K562 (cell line): ENCODE measurements around the gene HTR6. TPM values are rescaled to one million over a fixed set of nuclear protein-coding genes. Genes with fewer than 3 reads are reported as not detected.

ENCODE experiments used
- CCNT2 ChIP-seq: IDR thresholded peaks from 2 replicates; pipeline ENCODE4 v1.6.1; 2011; ENCODE audit warnings: borderline replicate concordance, low read depth, mild to moderate bottlenecking, moderate library complexity, mixed read lengths, low read length; ENCODE audit not compliant: insufficient read length; ENCODE audit errors: extremely low read depth
- CEBPB ChIP-seq: fragments of 450-650 bp; IDR thresholded peaks from 2 replicates; pipeline ENCODE4 v1.6.1; 2016; ENCODE audit warnings: missing genetic modification characterization, missing compliant biosample characterization
- ESRRA ChIP-seq: fragments of 450-650 bp; IDR thresholded peaks from 2 replicates; pipeline ENCODE4 v1.6.1; 2014; ENCODE audit warnings: low read depth, mild to moderate bottlenecking, moderate library complexity, borderline replicate concordance
- ILF3 ChIP-seq: fragments of 450-650 bp; IDR thresholded peaks from 2 replicates; pipeline ENCODE4 v1.6.1; 2018; ENCODE audit warnings: antibody characterized with exemption, mild to moderate bottlenecking, moderate library complexity, borderline replicate concordance
- KLF6 ChIP-seq: fragments of 250-450 bp; sonication (Bioruptor Pico); IDR thresholded peaks from 2 replicates; pipeline ENCODE4 v1.4.0; 2020; ENCODE audit warnings: mild to moderate bottlenecking, moderate library complexity, borderline replicate concordance
- NRF1 ChIP-seq, 2 experiments: fragments of 450-650 bp; IDR thresholded peaks in 1 of 2; conservative IDR thresholded peaks in 1 of 2; 2 replicates each; pipeline ENCODE4 v1.6.1; 2014; ENCODE audit warnings: mild to moderate bottlenecking in 2 of 2
- NUFIP1 ChIP-seq: fragments of 450-650 bp; IDR thresholded peaks from 2 replicates; pipeline ENCODE4 v1.6.1; 2018; ENCODE audit not compliant: partially characterized antibody
- PTBP1 ChIP-seq: fragments of 200-400 bp; formaldehyde crosslinking; IDR thresholded peaks from 2 replicates; pipeline ENCODE4 v1.6.1; 2017; ENCODE audit warnings: low read depth, low read length
- TCF7L2 ChIP-seq: fragments of 150-350 bp; IDR thresholded peaks from 2 replicates; pipeline ENCODE4 v1.6.1; 2016; ENCODE audit warnings: low read depth, mild to moderate bottlenecking, low read length, moderate library complexity
- TSC22D4 ChIP-seq: fragments of 450-650 bp; IDR thresholded peaks from 2 replicates; pipeline ENCODE4 v1.6.1; 2016; ENCODE audit warnings: missing genetic modification characterization, missing biosample characterization, control low read depth
- XRCC3 ChIP-seq: fragments of 450-650 bp; IDR thresholded peaks from 2 replicates; pipeline ENCODE4 v1.6.1; 2017; ENCODE audit warnings: mild to moderate bottlenecking, moderate library complexity
- polyA plus RNA-seq, 8 experiments: library from polyadenylated mRNA; depleted of rRNA in 4 of 8; stranded (reverse) in 5 of 8; unstranded in 3 of 8; fragments of >200 nt; fragmentation: Nextera tagmentation in 2 of 8; fragmentation: Illumina TruSeq in 1 of 8; extraction: Ambion mirVana in 2 of 8; extraction: Trizol in 1 of 8; gene quantifications; 2 replicates each; pipeline versions ENCODE4 v1.2.1 to v1.2.3, GENCODE V29; 2011 to 2014; ENCODE audit warnings: inconsistent platforms in 1 of 8, missing spikeins in 1 of 8
- total RNA-seq, 7 experiments: library from RNA; depleted of rRNA in 6 of 7; stranded (reverse); fragments of >200 nt in 6 of 7; fragmentation: Illumina TruSeq in 2 of 7; extraction: Trizol in 2 of 7; gene quantifications; 2 replicates each; pipeline versions ENCODE4 v1.2.1 to v1.2.3, GENCODE V29; 2011 to 2021; ENCODE audit warnings: low replicate concordance in 1 of 7
- TF ChIP-seq, protein P1 (sequence below): fragments of 450-650 bp; IDR thresholded peaks from 2 replicates; pipeline ENCODE4 v1.6.1; 2016; ENCODE audit warnings: low read depth
- TF ChIP-seq, protein P2 (sequence below): fragments of 250-450 bp; sonication (Bioruptor Pico); IDR thresholded peaks from 2 replicates; pipeline ENCODE4 v1.5.0; 2021
- TF ChIP-seq, protein P3 (sequence below), 2 experiments: IDR thresholded peaks; 2 replicates each; pipeline ENCODE4 v1.6.1; 2012; ENCODE audit warnings: improper control_type of control experiment in 2 of 2, low read depth in 2 of 2, low read length in 2 of 2, borderline replicate concordance in 1 of 2
- TF ChIP-seq, protein P4 (sequence below): IDR thresholded peaks from 3 replicates; pipeline ENCODE4 v1.6.1; 2011; ENCODE audit warnings: borderline replicate concordance, mild to moderate bottlenecking; ENCODE audit not compliant: insufficient read length, insufficient read depth

HTR6 gene
- total and polyA plus RNA-seq, 9 of the 15 experiments (the other 6 are each of a cell fraction or from before 2014, with no cell fraction given) = not detected

DNA sequence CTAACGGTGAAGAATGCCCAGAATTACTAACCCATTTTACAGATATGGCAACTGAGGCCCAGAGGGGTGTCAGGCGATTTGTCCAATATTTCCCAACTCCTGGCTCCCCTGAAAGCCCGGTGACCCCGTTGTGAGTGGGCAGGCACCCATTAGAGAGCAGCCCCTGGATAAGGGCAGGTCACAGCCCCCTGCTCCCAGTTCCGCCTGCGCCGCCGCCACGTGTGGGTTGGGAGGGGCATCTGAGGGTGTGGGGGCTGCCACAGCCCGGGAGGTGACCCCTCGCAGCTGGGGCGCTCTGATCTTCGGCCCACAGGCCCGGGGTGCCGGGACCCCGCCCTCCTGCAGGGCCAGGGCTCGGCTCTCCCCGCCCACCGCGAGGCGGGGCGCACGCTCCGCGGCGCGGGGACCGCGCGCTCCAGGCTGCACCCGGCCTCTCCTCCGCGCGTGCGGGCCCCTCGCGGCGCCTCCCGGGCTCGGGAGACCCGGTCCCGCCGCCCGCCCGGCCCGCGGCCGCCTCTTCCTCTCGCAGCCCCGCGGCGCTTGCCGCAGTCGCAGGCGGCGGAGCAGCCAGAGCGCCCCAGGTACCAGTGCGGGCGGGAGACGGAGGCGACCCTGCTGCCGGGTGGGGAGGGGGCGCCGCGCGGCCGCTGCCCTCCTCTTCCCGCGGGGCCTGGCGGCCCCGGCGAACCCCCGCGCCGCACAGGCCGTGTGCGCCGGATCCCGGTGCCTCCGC lies at the start of gene HTR6 (continued):
- TF ChIP-seq, protein P1, sequence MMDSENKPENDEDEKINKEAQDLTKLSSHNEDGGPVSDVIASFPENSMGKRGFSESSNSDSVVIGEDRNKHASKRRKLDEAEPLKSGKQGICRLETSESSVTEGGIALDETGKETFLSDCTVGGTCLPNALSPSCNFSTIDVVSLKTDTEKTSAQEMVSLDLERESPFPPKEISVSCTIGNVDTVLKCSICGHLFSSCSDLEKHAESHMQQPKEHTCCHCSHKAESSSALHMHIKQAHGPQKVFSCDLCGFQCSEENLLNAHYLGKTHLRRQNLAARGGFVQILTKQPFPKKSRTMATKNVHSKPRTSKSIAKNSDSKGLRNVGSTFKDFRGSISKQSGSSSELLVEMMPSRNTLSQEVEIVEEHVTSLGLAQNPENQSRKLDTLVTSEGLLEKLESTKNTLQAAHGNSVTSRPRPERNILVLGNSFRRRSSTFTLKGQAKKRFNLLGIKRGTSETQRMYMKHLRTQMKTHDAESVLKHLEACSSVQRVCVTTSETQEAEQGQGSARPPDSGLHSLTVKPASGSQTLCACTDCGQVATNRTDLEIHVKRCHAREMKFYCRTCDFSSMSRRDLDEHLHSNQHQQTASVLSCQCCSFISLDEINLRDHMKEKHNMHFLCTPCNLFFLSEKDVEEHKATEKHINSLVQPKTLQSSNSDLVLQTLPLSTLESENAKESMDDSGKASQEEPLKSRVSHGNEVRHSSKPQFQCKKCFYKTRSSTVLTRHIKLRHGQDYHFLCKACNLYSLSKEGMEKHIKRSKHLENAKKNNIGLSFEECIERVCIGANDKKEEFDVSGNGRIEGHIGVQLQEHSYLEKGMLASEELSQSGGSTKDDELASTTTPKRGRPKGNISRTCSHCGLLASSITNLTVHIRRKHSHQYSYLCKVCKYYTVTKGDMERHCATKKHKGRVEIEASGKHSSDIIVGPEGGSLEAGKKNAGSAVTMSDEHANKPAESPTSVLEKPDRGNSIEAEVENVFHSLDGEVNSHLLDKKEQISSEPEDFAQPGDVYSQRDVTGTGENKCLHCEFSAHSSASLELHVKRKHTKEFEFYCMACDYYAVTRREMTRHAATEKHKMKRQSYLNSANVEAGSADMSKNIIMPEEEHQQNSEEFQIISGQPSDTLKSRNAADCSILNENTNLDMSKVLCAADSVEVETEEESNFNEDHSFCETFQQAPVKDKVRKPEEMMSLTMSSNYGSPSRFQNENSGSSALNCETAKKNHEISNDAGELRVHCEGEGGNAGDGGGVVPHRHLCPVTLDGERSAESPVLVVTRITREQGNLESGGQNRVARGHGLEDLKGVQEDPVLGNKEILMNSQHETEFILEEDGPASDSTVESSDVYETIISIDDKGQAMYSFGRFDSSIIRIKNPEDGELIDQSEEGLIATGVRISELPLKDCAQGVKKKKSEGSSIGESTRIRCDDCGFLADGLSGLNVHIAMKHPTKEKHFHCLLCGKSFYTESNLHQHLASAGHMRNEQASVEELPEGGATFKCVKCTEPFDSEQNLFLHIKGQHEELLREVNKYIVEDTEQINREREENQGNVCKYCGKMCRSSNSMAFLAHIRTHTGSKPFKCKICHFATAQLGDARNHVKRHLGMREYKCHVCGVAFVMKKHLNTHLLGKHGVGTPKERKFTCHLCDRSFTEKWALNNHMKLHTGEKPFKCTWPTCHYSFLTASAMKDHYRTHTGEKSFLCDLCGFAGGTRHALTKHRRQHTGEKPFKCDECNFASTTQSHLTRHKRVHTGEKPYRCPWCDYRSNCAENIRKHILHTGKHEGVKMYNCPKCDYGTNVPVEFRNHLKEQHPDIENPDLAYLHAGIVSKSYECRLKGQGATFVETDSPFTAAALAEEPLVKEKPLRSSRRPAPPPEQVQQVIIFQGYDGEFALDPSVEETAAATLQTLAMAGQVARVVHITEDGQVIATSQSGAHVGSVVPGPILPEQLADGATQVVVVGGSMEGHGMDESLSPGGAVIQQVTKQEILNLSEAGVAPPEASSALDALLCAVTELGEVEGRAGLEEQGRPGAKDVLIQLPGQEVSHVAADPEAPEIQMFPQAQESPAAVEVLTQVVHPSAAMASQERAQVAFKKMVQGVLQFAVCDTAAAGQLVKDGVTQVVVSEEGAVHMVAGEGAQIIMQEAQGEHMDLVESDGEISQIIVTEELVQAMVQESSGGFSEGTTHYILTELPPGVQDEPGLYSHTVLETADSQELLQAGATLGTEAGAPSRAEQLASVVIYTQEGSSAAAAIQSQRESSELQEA = no peak
- no peak for TF ChIP-seq NRF1 (conservative IDR thresholded peaks at IDR 0.05 in 1 of 2, IDR thresholded peaks at IDR 0.05 in 1 of 2)
- TF ChIP-seq, protein P2, sequence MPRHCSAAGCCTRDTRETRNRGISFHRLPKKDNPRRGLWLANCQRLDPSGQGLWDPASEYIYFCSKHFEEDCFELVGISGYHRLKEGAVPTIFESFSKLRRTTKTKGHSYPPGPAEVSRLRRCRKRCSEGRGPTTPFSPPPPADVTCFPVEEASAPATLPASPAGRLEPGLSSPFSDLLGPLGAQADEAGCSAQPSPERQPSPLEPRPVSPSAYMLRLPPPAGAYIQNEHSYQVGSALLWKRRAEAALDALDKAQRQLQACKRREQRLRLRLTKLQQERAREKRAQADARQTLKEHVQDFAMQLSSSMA (CRISPR knock-in tag) = no peak
- no peak for TF ChIP-seq CCNT2
- TF ChIP-seq, protein P3, sequence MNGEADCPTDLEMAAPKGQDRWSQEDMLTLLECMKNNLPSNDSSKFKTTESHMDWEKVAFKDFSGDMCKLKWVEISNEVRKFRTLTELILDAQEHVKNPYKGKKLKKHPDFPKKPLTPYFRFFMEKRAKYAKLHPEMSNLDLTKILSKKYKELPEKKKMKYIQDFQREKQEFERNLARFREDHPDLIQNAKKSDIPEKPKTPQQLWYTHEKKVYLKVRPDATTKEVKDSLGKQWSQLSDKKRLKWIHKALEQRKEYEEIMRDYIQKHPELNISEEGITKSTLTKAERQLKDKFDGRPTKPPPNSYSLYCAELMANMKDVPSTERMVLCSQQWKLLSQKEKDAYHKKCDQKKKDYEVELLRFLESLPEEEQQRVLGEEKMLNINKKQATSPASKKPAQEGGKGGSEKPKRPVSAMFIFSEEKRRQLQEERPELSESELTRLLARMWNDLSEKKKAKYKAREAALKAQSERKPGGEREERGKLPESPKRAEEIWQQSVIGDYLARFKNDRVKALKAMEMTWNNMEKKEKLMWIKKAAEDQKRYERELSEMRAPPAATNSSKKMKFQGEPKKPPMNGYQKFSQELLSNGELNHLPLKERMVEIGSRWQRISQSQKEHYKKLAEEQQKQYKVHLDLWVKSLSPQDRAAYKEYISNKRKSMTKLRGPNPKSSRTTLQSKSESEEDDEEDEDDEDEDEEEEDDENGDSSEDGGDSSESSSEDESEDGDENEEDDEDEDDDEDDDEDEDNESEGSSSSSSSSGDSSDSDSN (IDR thresholded peaks at IDR 0.05; ENCODE audit: borderline replicate concordance in 1 of 2, low read depth in 2 of 2, low read length in 2 of 2) = 0 out of 4 replicates have a peak, but pooled peaks of 1 of the 2 experiments have one; percentile 17
- no peak for TF ChIP-seq XRCC3
- TF ChIP-seq NUFIP1 = no peak
- TF ChIP-seq ESRRA = no peak
- TF ChIP-seq PTBP1 = 0 out of 2 replicates have a peak, but pooled peaks have one; percentile 75
- TF ChIP-seq KLF6 (CRISPR knock-in tag) = no peak
- TF ChIP-seq ILF3 = no peak
- TF ChIP-seq, protein P4, sequence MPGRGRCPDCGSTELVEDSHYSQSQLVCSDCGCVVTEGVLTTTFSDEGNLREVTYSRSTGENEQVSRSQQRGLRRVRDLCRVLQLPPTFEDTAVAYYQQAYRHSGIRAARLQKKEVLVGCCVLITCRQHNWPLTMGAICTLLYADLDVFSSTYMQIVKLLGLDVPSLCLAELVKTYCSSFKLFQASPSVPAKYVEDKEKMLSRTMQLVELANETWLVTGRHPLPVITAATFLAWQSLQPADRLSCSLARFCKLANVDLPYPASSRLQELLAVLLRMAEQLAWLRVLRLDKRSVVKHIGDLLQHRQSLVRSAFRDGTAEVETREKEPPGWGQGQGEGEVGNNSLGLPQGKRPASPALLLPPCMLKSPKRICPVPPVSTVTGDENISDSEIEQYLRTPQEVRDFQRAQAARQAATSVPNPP = no peak
- TF ChIP-seq TSC22D4 (tag) = no peak
- TF ChIP-seq TCF7L2 = no peak
- no peak for TF ChIP-seq CEBPB
